ENCODE measurements around the gene TUBB6. TPM values are rescaled to one million over a fixed set of nuclear protein-coding genes. Genes with fewer than 3 reads are reported as not detected.

TUBB6 gene
- total RNA-seq, 4 donors from 2014 or later = 20.7 to 111 (median 50.5) TPM

GRCh38 chr18:12318334-12318697 lies 10.3 kb downstream of the TUBB6 start:
- no peak for DNase-seq
- no peak overlapping the region for H3K4me3 ChIP-seq
- TF ChIP-seq POLR2A (IDR thresholded peaks at IDR 0.05) = no peak
- TF ChIP-seq CTCF (IDR thresholded peaks at IDR 0.05) = no peak
- peaks cover 0 to 20% (median 0%) of the 10 kb centered on the region in 3 donors for H3K36me3 ChIP-seq
- H3K27me3 ChIP-seq = no peaks in the 10 kb centered on the region
- H3K4me1 ChIP-seq = peaks cover 0 to 42% (median 0%) of the 10 kb centered on the region in 4 donors
- H3K9me3 ChIP-seq = no peaks in the 10 kb centered on the region
- H3K27ac ChIP-seq = peak overlapping the region in 3 of 4 donors; percentile 46 to 70 (median 55)

- peaks cover 0 to 22% (median 0%) of the 10 kb centered on the region in 3 donors for H3K36me3 ChIP-seq
- TF ChIP-seq POLR2A (IDR thresholded peaks at IDR 0.05) (no peak), CTCF (IDR thresholded peaks at IDR 0.05) (no peak)
- peaks cover 0 to 41% (median 0%) of the 10 kb centered on the region in 4 donors for H3K4me1 ChIP-seq
- peak overlapping the region in 2 of 4 donors; percentile 55 to 70 for H3K27ac ChIP-seq
- DNase-seq = no peak
- no peaks in the 10 kb centered on the region for H3K27me3 ChIP-seq
- no peak overlapping the region for H3K4me3 ChIP-seq
- H3K9me3 ChIP-seq = no peaks in the 10 kb centered on the region
Observed at GRCh38 chr18:12318857-12319256, 10.8 kb downstream of the TUBB6 start.

- Histone ChIP-seq H3K36me3 (peaks cover 0 to 43% (median 0%) of the 10 kb centered on the region in 3 donors), H3K27ac (no peak overlapping the region), H3K4me3 (no peak overlapping the region), H3K27me3 (no peaks in the 10 kb centered on the region), H3K9me3 (no peaks in the 10 kb centered on the region), H3K4me1 (peaks cover 0 to 24% (median 0%) of the 10 kb centered on the region in 4 donors)
- TF ChIP-seq POLR2A (IDR thresholded peaks at IDR 0.05) (no peak), CTCF (IDR thresholded peaks at IDR 0.05) (no peak)
- DNase-seq = no peak
Observed at GRCh38 chr18:12321333-12321732, 13.3 kb downstream of the TUBB6 start.

- no peak overlapping the region for H3K4me3 ChIP-seq
- no peak for DNase-seq
- H3K4me1 ChIP-seq = no peaks in the 10 kb centered on the region
- no peaks in the 10 kb centered on the region for H3K27me3 ChIP-seq
- H3K36me3 ChIP-seq = peaks cover 0 to 78% (median 0%) of the 10 kb centered on the region in 3 donors
- TF ChIP-seq POLR2A (IDR thresholded peaks at IDR 0.05) (no peak), CTCF (IDR thresholded peaks at IDR 0.05) (no peak)
- no peak overlapping the region for H3K27ac ChIP-seq
- no peaks in the 10 kb centered on the region for H3K9me3 ChIP-seq
Observed at GRCh38 chr18:12324991-12325725, 17.1 kb downstream of the TUBB6 start.

- Histone ChIP-seq H3K9me3 (no peaks in the 10 kb centered on the region), H3K4me3 (no peak overlapping the region), H3K27me3 (no peaks in the 10 kb centered on the region), H3K4me1 (no peaks in the 10 kb centered on the region), H3K36me3 (peaks cover 0 to 82% (median 0%) of the 10 kb centered on the region in 3 donors), H3K27ac (no peak overlapping the region)
- TF ChIP-seq CTCF (IDR thresholded peaks at IDR 0.05) (no peak), POLR2A (IDR thresholded peaks at IDR 0.05) (no peak)
- DNase-seq = no peak
Observed at GRCh38 chr18:12325726-12326245, 17.7 kb downstream of the TUBB6 start.

Measured in Peyer's patch (tissue), 4 donors.